GM23338 (cell line): ENCODE data around the gene NCKAP5. TPM values are rescaled to one million over a fixed set of nuclear protein-coding genes. Genes with fewer than 3 reads are reported as not detected.

ENCODE experiments used
- ATAC-seq: fragments of 200-7000 bp; cut with Tn5 transposase; 3 replicates; pipeline ENCODE4 v1.9.1; 2020
- DNase-seq: peaks from one replicate; pipeline ENCODE4 v3.0.0-alpha.2; 2015; ENCODE audit warnings: low spot score
- H2AFZ ChIP-seq: fragments of 200-600 bp; sonication (generic); 2 replicates; pipeline ENCODE4 v1.8.0; 2016; ENCODE audit warnings: antibody characterized with exemption, mild to moderate bottlenecking, moderate library complexity
- H3F3A ChIP-seq: fragments of 200-600 bp; sonication (generic); replicated peaks from 2 replicates; pipeline ENCODE4 v1.8.0; 2017; ENCODE audit warnings: antibody characterized with exemption, mixed run types, low read depth
- H3K27ac ChIP-seq: fragments of 200-600 bp; sonication (generic); 2 replicates; pipeline ENCODE4 v1.6.1; 2016; ENCODE audit warnings: low read depth
- H3K27me3 ChIP-seq: fragments of 200-600 bp; sonication (generic); 2 replicates; pipeline ENCODE4 v1.8.0; 2016; ENCODE audit warnings: mild to moderate bottlenecking, mixed run types, moderate library complexity; ENCODE audit not compliant: insufficient read depth
- H3K36me3 ChIP-seq: fragments of 200-600 bp; sonication (generic); 2 replicates; pipeline ENCODE4 v1.8.0; 2016; ENCODE audit warnings: mild to moderate bottlenecking; ENCODE audit not compliant: insufficient read depth
- H3K4me1 ChIP-seq: fragments of 200-600 bp; sonication (generic); 2 replicates; pipeline ENCODE4 v1.8.0; 2016; ENCODE audit warnings: mild to moderate bottlenecking, moderate library complexity; ENCODE audit not compliant: insufficient read depth
- H3K4me2 ChIP-seq: fragments of 200-600 bp; sonication (generic); 2 replicates; pipeline ENCODE4 v1.7.1; 2017; ENCODE audit warnings: mixed run types
- H3K4me3 ChIP-seq: fragments of 200-600 bp; sonication (generic); 2 replicates; pipeline ENCODE4 v1.6.1; 2016; ENCODE audit warnings: mixed run types
- H3K79me2 ChIP-seq: fragments of 200-600 bp; sonication (generic); replicated peaks from 2 replicates; pipeline ENCODE4 v1.8.0; 2017; ENCODE audit warnings: mild to moderate bottlenecking; ENCODE audit not compliant: insufficient read depth
- H3K9me2 ChIP-seq: fragments of 200-600 bp; sonication (generic); 2 replicates; pipeline ENCODE4 v1.8.0; 2017; ENCODE audit not compliant: insufficient read depth
- H4K20me1 ChIP-seq: fragments of 200-600 bp; sonication (generic); replicated peaks from 2 replicates; pipeline ENCODE4 v1.8.0; 2017; ENCODE audit warnings: mild to moderate bottlenecking; ENCODE audit not compliant: insufficient read depth
- H3K27ac Mint-ChIP-seq: 2 replicates; pipeline ENCODE4 v1.8.0; 2020; ENCODE audit warnings: inconsistent platforms, mild to moderate bottlenecking, moderate library complexity, mixed read lengths
- H3K27me3 Mint-ChIP-seq: 3 replicates; pipeline ENCODE4 v1.8.0; 2022; ENCODE audit warnings: low read depth, mild to moderate bottlenecking, moderate library complexity, mixed read lengths, inconsistent platforms; ENCODE audit not compliant: insufficient read depth, poor library complexity
- H3K36me3 Mint-ChIP-seq: 3 replicates; pipeline ENCODE4 v1.8.0; 2021; ENCODE audit warnings: low read depth, mild to moderate bottlenecking, inconsistent platforms, moderate library complexity, mixed read lengths
- H3K4me1 Mint-ChIP-seq: 3 replicates; pipeline ENCODE4 v1.8.0; 2020; ENCODE audit warnings: mild to moderate bottlenecking, inconsistent platforms, mixed read lengths
- H3K4me3 Mint-ChIP-seq: 3 replicates; pipeline ENCODE4 v1.8.0; 2021; ENCODE audit warnings: moderate library complexity, mild to moderate bottlenecking, inconsistent platforms, mixed read lengths
- H3K9me3 Mint-ChIP-seq: 3 replicates; pipeline ENCODE4 v1.8.0; 2020; ENCODE audit warnings: moderate library complexity, mild to moderate bottlenecking, inconsistent platforms, mixed read lengths
- CREB1 ChIP-seq: fragments of 250-450 bp; sonication (Bioruptor Pico); IDR thresholded peaks from 2 replicates; pipeline ENCODE4 v1.5.0; 2020; ENCODE audit warnings: low read depth, mild to moderate bottlenecking, moderate library complexity
- CTCF ChIP-seq, 2 experiments: fragments of 200-600 bp in 1 of 2; sonication (generic) in 1 of 2; conservative IDR thresholded peaks; 2 replicates each; pipeline versions ENCODE4 v1.5.1 to v1.6.1; 2016 to 2017; ENCODE audit warnings: antibody characterized with exemption in 2 of 2, low read depth in 2 of 2, mild to moderate bottlenecking in 2 of 2, moderate library complexity in 1 of 2
- ETS1 ChIP-seq: IDR thresholded peaks from 2 replicates; pipeline ENCODE4 v1.6.1; 2016; ENCODE audit warnings: antibody characterized with exemption
- EZH2 ChIP-seq: fragments of 200-600 bp; sonication (generic); IDR thresholded peaks from one replicate; pipeline ENCODE4 v1.8.0; 2017; ENCODE audit warnings: antibody characterized with exemption, mild to moderate bottlenecking, low read depth; ENCODE audit not compliant: unreplicated experiment
- EZH2phosphoT487 ChIP-seq: fragments of 200-600 bp; sonication (generic); IDR thresholded peaks from one replicate; pipeline ENCODE4 v1.8.1; 2018; ENCODE audit warnings: antibody characterized with exemption; ENCODE audit not compliant: unreplicated experiment
- JUNB ChIP-seq: IDR thresholded peaks from one replicate; pipeline ENCODE4 v1.6.1; 2016; ENCODE audit warnings: antibody characterized with exemption; ENCODE audit not compliant: unreplicated experiment
- NANOG ChIP-seq: IDR thresholded peaks from 2 replicates; pipeline ENCODE4 v1.6.1; 2016; ENCODE audit warnings: antibody characterized with exemption, borderline replicate concordance
- POLR2AphosphoS5 ChIP-seq: IDR thresholded peaks from 2 replicates; pipeline ENCODE4 v1.6.1; 2016; ENCODE audit warnings: antibody characterized with exemption, low read depth
- REST ChIP-seq: IDR thresholded peaks from one replicate; pipeline ENCODE4 v1.6.1; 2018; ENCODE audit warnings: antibody characterized with exemption; ENCODE audit not compliant: unreplicated experiment
- STAT1 ChIP-seq: IDR thresholded peaks from one replicate; pipeline ENCODE4 v1.6.1; 2016; ENCODE audit warnings: antibody characterized with exemption; ENCODE audit not compliant: unreplicated experiment
- ZNF114 ChIP-seq: fragments of 250-450 bp; sonication (Bioruptor Pico); IDR thresholded peaks from 2 replicates; pipeline ENCODE4 v1.5.0; 2020; ENCODE audit warnings: mild to moderate bottlenecking, moderate library complexity
- ZNF331 ChIP-seq: fragments of 250-450 bp; sonication (Bioruptor Pico); IDR thresholded peaks from 2 replicates; pipeline ENCODE4 v1.5.0; 2020; ENCODE audit warnings: low read depth, mild to moderate bottlenecking, moderate library complexity
- long read RNA-seq: library from polyadenylated mRNA; unstranded; transcript quantifications from one replicate; pipeline ENCODE4 v2.0.0, GENCODE V29; 2020; ENCODE audit not compliant: unreplicated experiment
- polyA plus RNA-seq: library from polyadenylated mRNA; unstranded; fragments of >200 nt; fragmentation: Nextera tagmentation; extraction: Ambion mirVana; gene quantifications from 2 replicates; pipeline ENCODE4 v1.2.1, GENCODE V29; 2016
- total RNA-seq: library from RNA; depleted of rRNA; stranded (reverse); fragments of >200 nt; shearing (Covaris generic); gene quantifications from 2 replicates; pipeline ENCODE4 v1.2.3, GENCODE V29; 2014; rRNA removed

Gene NCKAP5
- total RNA-seq: 0.31 and 0.73 TPM in 2 replicates
- 0.23 and 0.34 TPM in 2 replicates for polyA plus RNA-seq
- long read RNA-seq: 0 reads

GRCh38 chr2:133568172-133568571 is at the start of gene NCKAP5:
TSS of gene NCKAP5 (minus strand) at chr2:133568463. CDS start at chr2:133517526, 50,937 bp downstream.
- H3K27me3 Mint-ChIP-seq: peaks cover 5% of the 10 kb centered on the region
- H3K9me3 Mint-ChIP-seq: no peaks in the 10 kb centered on the region
- peaks cover 9% of the 10 kb centered on the region for H3K9me2 ChIP-seq
- H3K36me3 ChIP-seq: no peaks in the 10 kb centered on the region
- peak within 1 kb of the TSS; percentile 34; the same call in 1 of the 2 replicates for H2AFZ ChIP-seq
- no peaks in the 10 kb centered on the region for H3K79me2 ChIP-seq
- H3K4me1 Mint-ChIP-seq: peaks cover 58% of the 10 kb centered on the region
- no peaks in the 10 kb centered on the region for H3F3A ChIP-seq
- H3K36me3 Mint-ChIP-seq: no peaks in the 10 kb centered on the region
- no peak within 1 kb of the TSS for H3K27ac ChIP-seq
- no peak within 1 kb of the TSS for H3K4me3 ChIP-seq
- H4K20me1 ChIP-seq: no peaks in the 10 kb centered on the region
- no peak within 1 kb of the TSS for H3K27ac Mint-ChIP-seq
- DNase-seq (peak; percentile 34), ATAC-seq (no peak)
- TF ChIP-seq POLR2AphosphoS5: no peak
- peak within 1 kb of the TSS; percentile 26; the same call in 2 of the 3 replicates for H3K4me3 Mint-ChIP-seq
- no peaks in the 10 kb centered on the region for H3K27me3 ChIP-seq
- H3K4me1 ChIP-seq: peaks cover 56% of the 10 kb centered on the region
- H3K4me2 ChIP-seq: peak within 1 kb of the TSS; percentile 53

- ATAC-seq (no peak), DNase-seq (no peak)
- Histone ChIP-seq H3K4me2 (no peak overlapping the region), H3K4me1 (0 out of 2 replicates have a peak, but pooled peaks cover 7% of the 10 kb centered on the region), H3K9me2 (peaks cover 4% of the 10 kb centered on the region; the same call in 1 of the 2 replicates), H3K36me3 (no peaks in the 10 kb centered on the region), H2AFZ (no peak overlapping the region), H3K27me3 (no peaks in the 10 kb centered on the region), H3K4me3 (no peak overlapping the region), H3F3A (no peaks in the 10 kb centered on the region), H4K20me1 (no peaks in the 10 kb centered on the region), H3K79me2 (no peaks in the 10 kb centered on the region), H3K27ac (no peak overlapping the region)
- Mint-ChIP-seq H3K4me3 (no peak overlapping the region), H3K36me3 (no peaks in the 10 kb centered on the region; the same call in 2 of the 3 replicates), H3K27ac (no peak overlapping the region), H3K4me1 (peaks cover 21% of the 10 kb centered on the region), H3K27me3 (peaks cover 2% of the 10 kb centered on the region), H3K9me3 (peaks cover 2% of the 10 kb centered on the region; the same call in 1 of the 3 replicates)
- no peak for TF ChIP-seq EZH2
- no peak for TF ChIP-seq ETS1
- TF ChIP-seq ZNF331 (CRISPR knock-in tag): no peak
- no peak for TF ChIP-seq CTCF (conservative IDR thresholded peaks at IDR 0.05; ENCODE audit: low read depth in 2 of 2)
- no peak for TF ChIP-seq JUNB
- TF ChIP-seq EZH2phosphoT487: no peak
- TF ChIP-seq ZNF114 (CRISPR knock-in tag): no peak
- TF ChIP-seq REST: no peak
- TF ChIP-seq POLR2AphosphoS5: no peak
- no peak for TF ChIP-seq STAT1
- no peak for TF ChIP-seq NANOG
- TF ChIP-seq CREB1 (CRISPR knock-in tag): no peak
These were observed 41.4 kb upstream of the NCKAP5 start for GRCh38 chr2:133609664-133610063.
